H9 (cell line): ENCODE measurements around the gene HS3ST4. TPM values are rescaled to one million over a fixed set of nuclear protein-coding genes. Genes with fewer than 3 reads are reported as not detected.

ENCODE experiments used
- DNase-seq: peaks from one replicate; pipeline ENCODE4 v3.0.0-alpha.2; 2017
- H2AFZ ChIP-seq: one replicate; pipeline ENCODE4 v1.6.1; 2013; ENCODE audit warnings: mild to moderate bottlenecking, low read length, control low read depth, moderate library complexity
- H2AK5ac ChIP-seq: 2 replicates; pipeline ENCODE4 v1.6.1; 2013; ENCODE audit warnings: low read length, control low read depth, mixed read lengths; ENCODE audit not compliant: insufficient read length
- H2BK120ac ChIP-seq: one replicate; pipeline ENCODE4 v1.6.1; 2013; ENCODE audit warnings: low read depth, mild to moderate bottlenecking, low read length, control low read depth, inconsistent platforms; ENCODE audit not compliant: poor library complexity, severe bottlenecking
- H2BK12ac ChIP-seq: 2 replicates; pipeline ENCODE4 v1.6.1; 2013; ENCODE audit warnings: low read length, control low read depth, mixed read lengths, low read depth; ENCODE audit not compliant: insufficient read length
- H2BK15ac ChIP-seq: 2 replicates; pipeline ENCODE4 v1.6.1; 2013; ENCODE audit warnings: low read depth, low read length, control low read depth
- H2BK20ac ChIP-seq: one replicate; pipeline ENCODE4 v1.6.1; 2013; ENCODE audit warnings: low read depth, mild to moderate bottlenecking, low read length, control low read depth, inconsistent platforms; ENCODE audit not compliant: poor library complexity, severe bottlenecking
- H2BK5ac ChIP-seq: 2 replicates; pipeline ENCODE4 v1.6.1; 2013; ENCODE audit warnings: low read length, control low read depth, mixed read lengths; ENCODE audit not compliant: insufficient read length
- H3K14ac ChIP-seq: 2 replicates; pipeline ENCODE4 v1.6.1; 2013; ENCODE audit warnings: low read length, control low read depth; ENCODE audit not compliant: insufficient read depth
- H3K18ac ChIP-seq: 2 replicates; pipeline ENCODE4 v1.6.1; 2013; ENCODE audit warnings: low read depth, mild to moderate bottlenecking, mixed read lengths, low read length, control low read depth; ENCODE audit not compliant: insufficient read length
- H3K23ac ChIP-seq: 2 replicates; pipeline ENCODE4 v1.6.1; 2013; ENCODE audit warnings: low read length, control low read depth, mixed read lengths, low read depth; ENCODE audit not compliant: insufficient read length
- H3K23me2 ChIP-seq: 2 replicates; pipeline ENCODE4 v1.6.1; 2013; ENCODE audit warnings: low read depth, mild to moderate bottlenecking, mixed read lengths, low read length, control low read depth; ENCODE audit not compliant: insufficient read length, poor library complexity, severe bottlenecking
- H3K27ac ChIP-seq: 2 replicates; pipeline ENCODE4 v1.5.1; 2013; ENCODE audit warnings: low read length, control low read depth, mixed read lengths, low read depth; ENCODE audit not compliant: insufficient read length
- H3K27me3 ChIP-seq: 2 replicates; pipeline ENCODE4 v1.6.1; 2013; ENCODE audit warnings: low read length, control low read depth, inconsistent platforms; ENCODE audit not compliant: insufficient read depth
- H3K4ac ChIP-seq: 2 replicates; pipeline ENCODE4 v1.6.1; 2013; ENCODE audit warnings: low read depth, mild to moderate bottlenecking, control low read depth, inconsistent platforms, low read length, moderate library complexity
- H3K4me1 ChIP-seq: 2 replicates; pipeline ENCODE4 v1.6.1; 2013; ENCODE audit warnings: low read length, control low read depth, inconsistent platforms; ENCODE audit not compliant: insufficient read depth
- H3K4me2 ChIP-seq: 2 replicates; pipeline ENCODE4 v1.6.1; 2013; ENCODE audit warnings: low read length, control low read depth, mixed read lengths; ENCODE audit not compliant: insufficient read length, insufficient read depth
- H3K56ac ChIP-seq: 2 replicates; pipeline ENCODE4 v1.6.1; 2013; ENCODE audit warnings: low read depth, mild to moderate bottlenecking, mixed read lengths, low read length, control low read depth; ENCODE audit not compliant: insufficient read length
- H3K79me1 ChIP-seq: 2 replicates; pipeline ENCODE4 v1.6.1; 2013; ENCODE audit warnings: low read depth, mild to moderate bottlenecking, moderate library complexity, low read length, control low read depth, inconsistent platforms; ENCODE audit not compliant: insufficient read depth, poor library complexity, severe bottlenecking
- H3K79me2 ChIP-seq: 2 replicates; pipeline ENCODE4 v1.6.1; 2013; ENCODE audit warnings: low read length, control low read depth, inconsistent platforms; ENCODE audit not compliant: insufficient read depth
- H3K9ac ChIP-seq: 2 replicates; pipeline ENCODE4 v1.6.1; 2013; ENCODE audit warnings: low read length, control low read depth, mixed read lengths; ENCODE audit not compliant: insufficient read length; ENCODE audit errors: extremely low read depth
- H3K9me3 ChIP-seq: one replicate; pipeline ENCODE4 v1.6.1; 2013; ENCODE audit warnings: low read depth, low read length, inconsistent platforms; ENCODE audit not compliant: control insufficient read depth
- H3T11ph ChIP-seq: one replicate; pipeline ENCODE4 v1.6.1; 2013; ENCODE audit warnings: mild to moderate bottlenecking, low read length, control low read depth, inconsistent platforms
- H4K20me1 ChIP-seq: one replicate; pipeline ENCODE4 v1.6.1; 2013; ENCODE audit not compliant: control insufficient read depth, insufficient read length, insufficient read depth
- H4K5ac ChIP-seq: 2 replicates; pipeline ENCODE4 v1.6.1; 2013; ENCODE audit warnings: low read depth, mild to moderate bottlenecking, mixed read lengths, low read length, control low read depth; ENCODE audit not compliant: insufficient read length
- H4K8ac ChIP-seq: replicated peaks from 2 replicates; pipeline ENCODE4 v1.6.1; 2013; ENCODE audit warnings: low read length, control low read depth, mixed read lengths, low read depth; ENCODE audit not compliant: insufficient read length
- H4K91ac ChIP-seq: 2 replicates; pipeline ENCODE4 v1.6.1; 2013; ENCODE audit warnings: low read depth, mild to moderate bottlenecking, moderate library complexity, mixed read lengths, low read length, control low read depth; ENCODE audit not compliant: insufficient read length
- H3K27ac Mint-ChIP-seq, 3 experiments: 2 replicates in 2 of 3; 3 replicates in 1 of 3; pipeline ENCODE4 v1.8.0; 2020 to 2021; ENCODE audit warnings: mixed read lengths in 3 of 3, mild to moderate bottlenecking in 1 of 3, moderate library complexity in 1 of 3
- H3K27me3 Mint-ChIP-seq: 2 replicates; pipeline ENCODE4 v1.8.0; 2021; ENCODE audit warnings: low read depth, mild to moderate bottlenecking, moderate library complexity, mixed read lengths
- H3K36me3 Mint-ChIP-seq, 3 experiments: 2 replicates in 2 of 3; 3 replicates in 1 of 3; pipeline ENCODE4 v1.8.0; 2020 to 2021; ENCODE audit warnings: low read depth in 3 of 3, mixed read lengths in 3 of 3; ENCODE audit not compliant: insufficient read depth in 1 of 3
- H3K4me1 Mint-ChIP-seq, 2 experiments: 2 replicates each; pipeline ENCODE4 v1.8.0; 2020; ENCODE audit warnings: mixed read lengths in 2 of 2
- H3K4me3 Mint-ChIP-seq, 2 experiments: 2 replicates in 1 of 2; 3 replicates in 1 of 2; pipeline ENCODE4 v1.8.0; 2020 to 2021; ENCODE audit warnings: mild to moderate bottlenecking in 2 of 2, mixed read lengths in 2 of 2, moderate library complexity in 1 of 2
- H3K9me3 Mint-ChIP-seq, 2 experiments: 2 replicates in 1 of 2; 3 replicates in 1 of 2; pipeline ENCODE4 v1.8.0; 2020; ENCODE audit warnings: mild to moderate bottlenecking in 2 of 2, mixed read lengths in 2 of 2, moderate library complexity in 1 of 2
- WGBS: extraction: QIAGEN DNeasy Blood & Tissue Kit; methylation state at CpG from one replicate; pipeline ENCODE4 v1.1.7; 2013; ENCODE audit warnings: missing lambda C conversion rate, low lambda C conversion rate, mixed read lengths; ENCODE audit not compliant: insufficient read length; ENCODE audit errors: extremely low coverage; 5-methylcytosine and 5-hydroxymethylcytosine counted together
- total RNA-seq: library from RNA; stranded (reverse); gene quantifications from 2 replicates; pipeline ENCODE4 v1.2.1, GENCODE V29; 2021
- TF ChIP-seq, protein P1 (sequence below): fragments of 200-600 bp; sonication (generic); conservative IDR thresholded peaks from 3 replicates; pipeline ENCODE4 v1.8.0; 2021; ENCODE audit warnings: antibody characterized with exemption, mild to moderate bottlenecking

Gene HS3ST4
- total RNA-seq, 1 experiment from 2014 or later, result 1.7 TPM

DNA sequence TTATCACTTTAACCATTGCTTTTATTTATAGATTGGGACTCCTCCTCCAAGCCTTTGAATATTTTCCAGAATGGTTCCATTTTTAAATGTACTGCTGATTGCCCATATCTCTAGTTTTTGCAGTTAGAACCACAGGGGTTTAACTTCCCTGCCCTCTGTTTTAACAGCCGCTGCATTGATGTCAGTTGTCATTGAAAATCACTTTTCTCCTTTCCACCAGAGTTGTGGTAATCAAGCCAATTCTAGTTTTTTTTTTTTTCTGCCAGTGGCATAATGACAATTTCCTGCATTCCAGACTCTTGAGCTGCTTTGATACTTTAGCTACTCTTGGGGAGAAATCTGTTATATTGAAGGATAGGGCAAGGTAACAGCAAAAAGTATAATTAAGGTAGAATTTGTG, 91.5 kb downstream of the HS3ST4 start:
- Histone ChIP-seq H2BK120ac (no peak overlapping the region), H3K79me2 (no peaks in the 10 kb centered on the region), H2AK5ac (no peak overlapping the region), H3K4me1 (no peaks in the 10 kb centered on the region; the same call in 1 of the 2 replicates), H3K27ac (no peak overlapping the region), H2BK20ac (no peak overlapping the region), H3K9me3 (no peaks in the 10 kb centered on the region), H2AFZ (no peak overlapping the region), H2BK12ac (no peak overlapping the region), H3K23me2 (no peaks in the 10 kb centered on the region), H3K56ac (no peak overlapping the region), H3K4ac (no peak overlapping the region), H3K23ac (no peak overlapping the region), H3T11ph (no peak overlapping the region), H4K91ac (no peak overlapping the region), H4K20me1 (no peaks in the 10 kb centered on the region), H3K14ac (no peak overlapping the region), H2BK5ac (no peak overlapping the region), H4K8ac (no peak overlapping the region), H3K27me3 (no peaks in the 10 kb centered on the region), H3K79me1 (no peaks in the 10 kb centered on the region), H3K9ac (no peak overlapping the region), H2BK15ac (no peak overlapping the region), H3K18ac (no peak overlapping the region), H3K4me2 (no peak overlapping the region), H4K5ac (no peak overlapping the region)
- Mint-ChIP-seq H3K27me3 (no peaks in the 10 kb centered on the region), H3K4me3 (no peak overlapping the region), H3K27ac (no peak overlapping the region), H3K9me3 (peaks cover 0 to 3% of the 10 kb centered on the region in 2 experiments; a peak in 1 of 5 replicates), H3K36me3 (peaks cover 0 to 3% (median 0%) of the 10 kb centered on the region in 3 experiments; a peak in 3 of 7 replicates), H3K4me1 (peaks cover 5 to 7% of the 10 kb centered on the region in 2 experiments)
- TF ChIP-seq, protein P1, sequence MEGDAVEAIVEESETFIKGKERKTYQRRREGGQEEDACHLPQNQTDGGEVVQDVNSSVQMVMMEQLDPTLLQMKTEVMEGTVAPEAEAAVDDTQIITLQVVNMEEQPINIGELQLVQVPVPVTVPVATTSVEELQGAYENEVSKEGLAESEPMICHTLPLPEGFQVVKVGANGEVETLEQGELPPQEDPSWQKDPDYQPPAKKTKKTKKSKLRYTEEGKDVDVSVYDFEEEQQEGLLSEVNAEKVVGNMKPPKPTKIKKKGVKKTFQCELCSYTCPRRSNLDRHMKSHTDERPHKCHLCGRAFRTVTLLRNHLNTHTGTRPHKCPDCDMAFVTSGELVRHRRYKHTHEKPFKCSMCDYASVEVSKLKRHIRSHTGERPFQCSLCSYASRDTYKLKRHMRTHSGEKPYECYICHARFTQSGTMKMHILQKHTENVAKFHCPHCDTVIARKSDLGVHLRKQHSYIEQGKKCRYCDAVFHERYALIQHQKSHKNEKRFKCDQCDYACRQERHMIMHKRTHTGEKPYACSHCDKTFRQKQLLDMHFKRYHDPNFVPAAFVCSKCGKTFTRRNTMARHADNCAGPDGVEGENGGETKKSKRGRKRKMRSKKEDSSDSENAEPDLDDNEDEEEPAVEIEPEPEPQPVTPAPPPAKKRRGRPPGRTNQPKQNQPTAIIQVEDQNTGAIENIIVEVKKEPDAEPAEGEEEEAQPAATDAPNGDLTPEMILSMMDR, result no peak
- no peak for DNase-seq
- WGBS, result no CpG with 5 or more reads among the region's 1 CpG
